Nephron progenitor cell (in vitro differentiated cells): Measurements from ENCODE around the gene GPSM3.
A peak's percentile ranks its signal among the peaks of the same experiment; 100 is the strongest.

Source experiments
- DNase-seq: peaks from one replicate; pipeline ENCODE4 v3.0.0; 2021
- H3K27ac Mint-ChIP-seq: 2 replicates; pipeline ENCODE4 v1.8.0; 2021; ENCODE audit warnings: mild to moderate bottlenecking, moderate library complexity, mixed read lengths
- H3K27me3 Mint-ChIP-seq: 2 replicates; pipeline ENCODE4 v1.8.0; 2021; ENCODE audit warnings: mild to moderate bottlenecking, low read depth, mixed read lengths; ENCODE audit not compliant: poor library complexity
- H3K36me3 Mint-ChIP-seq: 2 replicates; pipeline ENCODE4 v1.8.0; 2021; ENCODE audit warnings: low read depth, mixed read lengths
- H3K4me1 Mint-ChIP-seq: 2 replicates; pipeline ENCODE4 v1.8.0; 2021; ENCODE audit warnings: mixed read lengths
- H3K4me3 Mint-ChIP-seq: 2 replicates; pipeline ENCODE4 v1.8.0; 2021; ENCODE audit warnings: mild to moderate bottlenecking, moderate library complexity, mixed read lengths
- H3K9me3 Mint-ChIP-seq: 2 replicates; pipeline ENCODE4 v1.8.0; 2021; ENCODE audit warnings: mild to moderate bottlenecking, moderate library complexity, mixed read lengths
- CTCF ChIP-seq: fragments of 200-600 bp; sonication (generic); IDR thresholded peaks from 2 replicates; pipeline ENCODE4 v1.5.0; 2021; ENCODE audit warnings: antibody characterized with exemption

Gene GPSM3

DNA sequence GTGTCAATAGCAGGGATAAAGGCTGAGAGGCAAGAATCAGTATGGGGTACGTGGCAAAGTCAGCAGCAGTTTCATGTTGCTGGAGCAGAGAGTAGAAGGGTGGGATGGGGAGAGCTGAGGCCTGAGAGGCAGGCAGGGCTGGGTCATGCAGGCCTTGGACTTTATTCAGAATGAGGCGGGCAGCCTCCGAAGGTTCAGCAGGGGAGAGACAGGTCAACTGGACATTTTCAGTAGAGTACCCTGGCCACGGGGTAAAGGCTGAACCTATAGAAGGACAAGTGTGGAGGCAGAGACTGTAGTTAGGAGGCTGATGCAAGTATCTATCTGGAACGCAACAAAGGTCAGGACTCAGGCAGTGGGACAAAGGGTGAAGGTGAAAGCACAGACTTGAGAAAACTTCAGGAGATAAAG is 17.8 kb upstream of the GPSM3 start:
- Mint-ChIP-seq H3K36me3 (no peaks in the 10 kb centered on the region), H3K4me3 (no peak overlapping the region)

DNA sequence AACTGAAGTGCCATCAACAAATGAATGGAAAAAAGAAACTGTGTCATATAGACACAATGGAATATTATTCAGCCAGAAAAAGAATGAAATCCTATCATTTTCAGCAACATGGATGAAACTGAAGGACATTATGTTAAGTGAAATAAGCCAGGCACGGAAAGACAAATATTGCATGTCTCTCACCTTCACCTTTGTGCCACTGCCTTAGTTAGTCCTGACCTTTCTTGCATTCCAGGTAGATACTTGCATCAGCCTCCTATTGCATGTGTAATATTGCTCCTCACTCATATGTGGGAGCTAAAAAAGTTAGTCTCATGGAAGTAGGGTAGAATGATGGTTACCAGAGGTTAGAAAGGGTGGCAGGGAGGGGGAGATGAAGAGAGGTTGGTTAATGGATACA is 16.6 kb upstream of the GPSM3 start:
- peaks cover 5% of the 10 kb centered on the region for H3K4me1 Mint-ChIP-seq
- H3K9me3 Mint-ChIP-seq: peaks cover 8% of the 10 kb centered on the region
- H3K27me3 Mint-ChIP-seq: peaks cover 21% of the 10 kb centered on the region

More for the DNA sequence above, 17.8 kb upstream of the GPSM3 start:
- no peak for DNase-seq
- Mint-ChIP-seq H3K27me3 (peaks cover 21% of the 10 kb centered on the region), H3K9me3 (peaks cover 8% of the 10 kb centered on the region), H3K27ac (peak overlapping the region; percentile 19), H3K4me1 (no peaks in the 10 kb centered on the region)
- TF ChIP-seq CTCF: no peak

GRCh38 chr6:32204268-32204715 is 11.8 kb upstream of the GPSM3 start:
- DNase-seq: no peak
- H3K4me1 Mint-ChIP-seq: peaks cover 16% of the 10 kb centered on the region
- H3K4me3 Mint-ChIP-seq: no peak overlapping the region
- TF ChIP-seq CTCF: no peak
- no peak overlapping the region for H3K27ac Mint-ChIP-seq
- peaks cover 8% of the 10 kb centered on the region for H3K9me3 Mint-ChIP-seq
- H3K36me3 Mint-ChIP-seq: no peaks in the 10 kb centered on the region
- peaks cover 18% of the 10 kb centered on the region for H3K27me3 Mint-ChIP-seq

More for the DNA sequence above, 16.6 kb upstream of the GPSM3 start:
- DNase-seq: no peak
- no peak overlapping the region for H3K27ac Mint-ChIP-seq
- no peak for TF ChIP-seq CTCF
- H3K4me3 Mint-ChIP-seq: no peak overlapping the region
- H3K36me3 Mint-ChIP-seq: no peaks in the 10 kb centered on the region

- Mint-ChIP-seq H3K4me3 (no peak overlapping the region), H3K27me3 (peaks cover 18% of the 10 kb centered on the region), H3K27ac (no peak overlapping the region), H3K4me1 (peaks cover 18% of the 10 kb centered on the region), H3K9me3 (peaks cover 8% of the 10 kb centered on the region), H3K36me3 (no peaks in the 10 kb centered on the region)
- TF ChIP-seq CTCF: no peak
- no peak for DNase-seq
These were observed 11.2 kb upstream of the GPSM3 start for GRCh38 chr6:32203426-32204267.

DNA sequence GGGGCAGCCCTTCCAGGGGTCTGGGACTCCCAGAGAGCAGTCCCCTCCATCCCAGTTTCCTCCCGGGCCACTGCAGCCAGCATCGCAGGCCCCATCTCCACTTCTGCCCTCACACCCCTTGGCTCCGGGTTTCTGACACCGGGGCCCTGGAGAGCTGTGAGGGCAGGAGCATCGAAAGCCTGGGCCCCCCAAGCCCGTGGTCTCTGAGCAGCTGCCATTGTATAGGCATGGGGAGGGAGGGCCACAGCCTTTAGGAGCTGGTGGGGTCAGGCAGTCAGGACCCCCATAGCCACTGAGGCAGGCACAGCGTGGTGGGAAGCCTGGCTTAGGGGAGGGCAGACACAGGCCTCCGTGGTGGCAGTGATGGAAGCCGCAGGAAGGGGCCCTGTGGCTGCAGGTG is 9.7 kb upstream of the GPSM3 start:
- Mint-ChIP-seq H3K27me3 (peaks cover 18% of the 10 kb centered on the region), H3K9me3 (peaks cover 8% of the 10 kb centered on the region), H3K4me3 (no peak overlapping the region), H3K27ac (no peak overlapping the region), H3K4me1 (peaks cover 25% of the 10 kb centered on the region), H3K36me3 (no peaks in the 10 kb centered on the region)
- no peak for DNase-seq
- TF ChIP-seq CTCF: no peak
